Lower lobe of right lung (tissue), 2 donors: ENCODE data around the gene SASS6. TPM values are rescaled to one million over a fixed set of nuclear protein-coding genes. Genes with fewer than 3 reads are reported as not detected.

Source experiments
- ATAC-seq, 2 donors: fragments of 200-7000 bp; cut with Tn5 transposase; one replicate each; pipeline ENCODE4 v1.9.1; 2020 to 2022; ENCODE audit warnings: mild to moderate bottlenecking in 2 of 2, moderate library complexity in 2 of 2
- DNase-seq: peaks from one replicate; pipeline ENCODE4 v3.0.0-alpha.2; 2020
- H3K27ac ChIP-seq: fragments of 200-600 bp; one replicate; pipeline ENCODE4 v1.8.0; 2022
- H3K27me3 ChIP-seq: fragments of 200-600 bp; one replicate; pipeline ENCODE4 v1.8.0; 2022; ENCODE audit warnings: low read depth
- H3K36me3 ChIP-seq: fragments of 200-600 bp; one replicate; pipeline ENCODE4 v1.8.0; 2022; ENCODE audit warnings: mild to moderate bottlenecking
- H3K4me1 ChIP-seq: fragments of 200-600 bp; one replicate; pipeline ENCODE4 v1.8.0; 2022
- H3K4me3 ChIP-seq: fragments of 200-600 bp; one replicate; pipeline ENCODE4 v1.8.0; 2022; ENCODE audit warnings: mild to moderate bottlenecking
- H3K9me3 ChIP-seq: fragments of 200-600 bp; one replicate; pipeline ENCODE4 v1.8.0; 2022
- intact Hi-C: fragments of 100-400 bp; cut with DNase I; formaldehyde crosslinking; loops from one replicate; pipeline ENCODE4 v1.11.0; 2022
- total RNA-seq: library from RNA; stranded (reverse); fragmentation: NEBNext Ultra II Directional; extraction: Animal tissue kit (Norgen Biotek cat#: 25700); gene quantifications from one replicate; pipeline ENCODE4 v1.2.1, GENCODE V29; 2021
- TF ChIP-seq, protein P1 (sequence below): fragments of 200-600 bp; IDR thresholded peaks from one replicate; pipeline ENCODE4 v1.8.0; 2022; ENCODE audit warnings: antibody characterized with exemption, mild to moderate bottlenecking
- donor health status: DM: no; HTN: yes; CAD: no; lungs with severe emphysema.

SASS6 gene
- total RNA-seq, 1 donor from 2014 or later = 3.0 TPM

GRCh38 chr1:100087396-100087795 is 45.3 kb downstream of the SASS6 start:
- H3K36me3 ChIP-seq = peaks cover 22% of the 10 kb centered on the region
- H3K9me3 ChIP-seq = no peaks in the 10 kb centered on the region
- intact Hi-C loops = no loop called here
- ATAC-seq (no peak), DNase-seq (no peak)
- TF ChIP-seq, protein P1, sequence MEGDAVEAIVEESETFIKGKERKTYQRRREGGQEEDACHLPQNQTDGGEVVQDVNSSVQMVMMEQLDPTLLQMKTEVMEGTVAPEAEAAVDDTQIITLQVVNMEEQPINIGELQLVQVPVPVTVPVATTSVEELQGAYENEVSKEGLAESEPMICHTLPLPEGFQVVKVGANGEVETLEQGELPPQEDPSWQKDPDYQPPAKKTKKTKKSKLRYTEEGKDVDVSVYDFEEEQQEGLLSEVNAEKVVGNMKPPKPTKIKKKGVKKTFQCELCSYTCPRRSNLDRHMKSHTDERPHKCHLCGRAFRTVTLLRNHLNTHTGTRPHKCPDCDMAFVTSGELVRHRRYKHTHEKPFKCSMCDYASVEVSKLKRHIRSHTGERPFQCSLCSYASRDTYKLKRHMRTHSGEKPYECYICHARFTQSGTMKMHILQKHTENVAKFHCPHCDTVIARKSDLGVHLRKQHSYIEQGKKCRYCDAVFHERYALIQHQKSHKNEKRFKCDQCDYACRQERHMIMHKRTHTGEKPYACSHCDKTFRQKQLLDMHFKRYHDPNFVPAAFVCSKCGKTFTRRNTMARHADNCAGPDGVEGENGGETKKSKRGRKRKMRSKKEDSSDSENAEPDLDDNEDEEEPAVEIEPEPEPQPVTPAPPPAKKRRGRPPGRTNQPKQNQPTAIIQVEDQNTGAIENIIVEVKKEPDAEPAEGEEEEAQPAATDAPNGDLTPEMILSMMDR = no peak
- H3K4me3 ChIP-seq = no peak overlapping the region
- no peaks in the 10 kb centered on the region for H3K4me1 ChIP-seq
- H3K27ac ChIP-seq = no peak overlapping the region
- no peaks in the 10 kb centered on the region for H3K27me3 ChIP-seq

- no peak for ATAC-seq
- intact Hi-C loops = no loop called here
- TF ChIP-seq, protein P1 = no peak
- no peaks in the 10 kb centered on the region for H3K9me3 ChIP-seq
- no peak overlapping the region for H3K4me3 ChIP-seq
- H3K4me1 ChIP-seq = no peaks in the 10 kb centered on the region
- no peak overlapping the region for H3K27ac ChIP-seq
- H3K27me3 ChIP-seq = no peaks in the 10 kb centered on the region
- no peak for DNase-seq
- peaks cover 65% of the 10 kb centered on the region for H3K36me3 ChIP-seq
Observed at GRCh38 chr1:100080331-100080730, 52.4 kb downstream of the SASS6 start.

GRCh38 chr1:100077531-100077930 is 55.2 kb downstream of the SASS6 start:
- DNase-seq (no peak), ATAC-seq (no peak)
- H3K27ac ChIP-seq = no peak overlapping the region
- TF ChIP-seq, protein P1 = no peak
- no peaks in the 10 kb centered on the region for H3K4me1 ChIP-seq
- peaks cover 71% of the 10 kb centered on the region for H3K36me3 ChIP-seq
- H3K27me3 ChIP-seq = no peaks in the 10 kb centered on the region
- H3K9me3 ChIP-seq = no peaks in the 10 kb centered on the region
- no peak overlapping the region for H3K4me3 ChIP-seq
- intact Hi-C loops = no loop called here

DNA sequence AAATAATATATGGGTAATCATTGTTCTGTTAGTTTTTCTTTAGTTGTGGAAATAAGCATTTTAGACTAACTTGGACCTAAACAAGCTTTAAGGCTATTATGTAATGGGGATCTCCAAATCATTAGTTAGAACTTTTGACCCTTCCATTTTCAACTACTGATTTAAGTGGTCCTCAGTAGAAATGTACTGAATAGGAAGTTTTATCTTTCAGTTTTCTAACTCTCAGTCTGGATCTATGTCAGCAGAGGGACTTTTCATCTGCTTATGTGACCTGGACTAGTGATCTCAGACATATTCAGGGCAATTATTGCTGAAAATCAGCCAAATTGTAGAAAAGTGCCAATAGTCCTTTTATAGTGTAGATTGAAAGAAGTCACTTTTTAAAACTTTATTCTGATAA is 56.0 kb downstream of the SASS6 start:
- no peak for DNase-seq
- intact Hi-C loops = no loop called here
- Histone ChIP-seq H3K4me3 (no peak overlapping the region), H3K27me3 (no peaks in the 10 kb centered on the region), H3K36me3 (peaks cover 71% of the 10 kb centered on the region), H3K4me1 (no peaks in the 10 kb centered on the region), H3K27ac (no peak overlapping the region), H3K9me3 (no peaks in the 10 kb centered on the region)
- ATAC-seq = no peak
- TF ChIP-seq, protein P1 = no peak

DNA sequence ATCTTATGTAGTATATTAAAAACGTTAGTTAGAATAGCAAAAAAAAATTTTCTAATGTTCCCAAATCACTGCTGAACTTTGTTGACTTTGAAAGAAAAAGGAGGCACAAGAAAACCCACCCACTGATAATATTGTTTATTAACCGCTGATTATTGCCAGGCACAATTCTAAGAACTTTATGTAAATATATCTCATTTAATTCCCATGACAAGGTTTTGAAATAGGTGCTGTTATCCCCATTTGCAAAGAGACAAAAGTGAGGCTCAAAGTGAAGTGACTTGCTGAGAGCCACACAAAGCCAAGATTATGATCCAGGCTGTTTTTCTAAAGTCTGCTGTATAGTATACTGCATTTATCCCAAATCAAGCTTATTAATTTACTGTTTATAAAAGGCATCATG is 56.4 kb downstream of the SASS6 start:
- TF ChIP-seq, protein P1 = no peak
- H3K4me1 ChIP-seq = no peaks in the 10 kb centered on the region
- H3K4me3 ChIP-seq = no peak overlapping the region
- H3K36me3 ChIP-seq = peaks cover 71% of the 10 kb centered on the region
- ATAC-seq (no peak), DNase-seq (no peak)
- no peak overlapping the region for H3K27ac ChIP-seq
- intact Hi-C loops = no loop called here
- no peaks in the 10 kb centered on the region for H3K9me3 ChIP-seq
- H3K27me3 ChIP-seq = no peaks in the 10 kb centered on the region

- H3K27me3 ChIP-seq = no peaks in the 10 kb centered on the region
- no peaks in the 10 kb centered on the region for H3K4me1 ChIP-seq
- intact Hi-C loops = no loop called here
- H3K9me3 ChIP-seq = no peaks in the 10 kb centered on the region
- ATAC-seq (no peak), DNase-seq (no peak)
- peaks cover 70% of the 10 kb centered on the region for H3K36me3 ChIP-seq
- H3K27ac ChIP-seq = no peak overlapping the region
- TF ChIP-seq, protein P1 = no peak
- no peak overlapping the region for H3K4me3 ChIP-seq
Observed at GRCh38 chr1:100075773-100076172, 57.0 kb downstream of the SASS6 start.
